ENCODE data around the gene EYA2. TPM values are rescaled to one million over a fixed set of nuclear protein-coding genes. Genes with fewer than 3 reads are reported as not detected.
A peak's percentile ranks its signal among the peaks of the same experiment; 100 is the strongest.

Gene EYA2
- total RNA-seq, 1 donor from 2014 or later, result 1.6 TPM

DNA sequence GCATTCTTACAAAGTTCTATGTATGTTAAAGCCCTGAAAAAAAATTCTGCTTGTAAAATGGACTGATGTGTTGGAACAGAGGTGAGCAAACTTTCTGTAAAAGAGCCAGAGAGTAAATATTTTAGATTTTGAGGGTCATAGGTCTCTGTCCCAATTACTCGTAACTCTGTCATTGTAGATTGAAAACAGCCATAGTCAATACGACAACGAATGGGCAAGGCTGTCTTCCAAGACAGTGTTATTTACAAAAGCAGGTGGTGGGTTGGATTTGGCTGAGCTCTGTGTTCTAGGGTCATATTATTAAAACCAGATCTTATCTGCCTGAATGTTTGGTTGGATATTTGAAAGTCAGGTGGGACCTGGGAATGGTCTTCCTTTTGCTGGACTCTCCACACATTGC is 135.2 kb downstream of the EYA2 start:
- peak; percentile 70 for ATAC-seq

DNA sequence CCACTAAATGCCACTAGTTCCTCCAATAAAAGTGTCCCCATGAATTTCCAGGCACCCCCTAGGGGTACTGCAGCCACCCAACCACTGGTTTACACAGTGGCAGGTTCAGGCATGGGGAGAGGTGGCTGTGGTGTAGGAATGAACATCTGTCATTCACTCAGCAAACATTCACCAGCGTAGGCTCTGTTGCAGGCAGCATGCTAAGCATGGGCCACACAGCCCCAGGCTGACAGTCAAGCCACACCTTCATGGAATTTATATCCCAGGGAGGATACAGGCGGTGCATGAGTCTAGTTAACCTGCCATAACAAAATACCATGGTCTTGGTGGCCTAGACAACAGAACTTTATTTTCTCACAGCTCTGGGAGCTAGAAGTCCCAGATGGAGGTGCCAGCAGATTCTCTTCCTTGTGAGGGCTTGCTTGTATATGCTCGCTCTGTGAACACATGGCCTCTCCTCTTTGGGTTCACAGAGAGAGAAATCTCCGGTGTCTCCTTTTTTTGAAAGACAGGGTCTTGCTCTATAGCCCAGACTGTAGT is 135.7 kb downstream of the EYA2 start:
- DNase-seq (ENCODE audit: low spot score), result no peak
- no peak for ATAC-seq

More for the DNA sequence above, 135.2 kb downstream of the EYA2 start:
- peak; percentile 70 for DNase-seq (ENCODE audit: low spot score)

DNA sequence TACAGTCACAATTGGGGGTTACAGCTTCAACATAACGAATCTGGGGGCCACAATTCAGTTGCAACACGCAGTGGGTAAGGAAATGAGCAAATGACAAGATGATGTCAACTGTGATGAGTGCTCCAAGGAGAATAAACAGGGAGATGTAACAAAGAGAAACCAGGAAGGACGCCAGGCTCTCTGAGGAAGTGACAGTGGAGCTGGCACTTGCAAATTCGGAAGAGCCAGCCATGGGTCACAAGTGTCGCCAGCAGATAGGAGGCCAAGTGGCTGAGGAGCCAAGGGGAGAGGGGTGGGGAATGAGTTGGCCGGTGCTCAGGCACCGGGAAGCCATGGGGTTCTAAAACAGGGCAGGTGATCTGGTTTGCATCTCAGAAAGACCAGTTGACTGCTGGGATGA is 136.4 kb downstream of the EYA2 start:
- no peak for ATAC-seq
- DNase-seq (ENCODE audit: low spot score), result no peak

DNA sequence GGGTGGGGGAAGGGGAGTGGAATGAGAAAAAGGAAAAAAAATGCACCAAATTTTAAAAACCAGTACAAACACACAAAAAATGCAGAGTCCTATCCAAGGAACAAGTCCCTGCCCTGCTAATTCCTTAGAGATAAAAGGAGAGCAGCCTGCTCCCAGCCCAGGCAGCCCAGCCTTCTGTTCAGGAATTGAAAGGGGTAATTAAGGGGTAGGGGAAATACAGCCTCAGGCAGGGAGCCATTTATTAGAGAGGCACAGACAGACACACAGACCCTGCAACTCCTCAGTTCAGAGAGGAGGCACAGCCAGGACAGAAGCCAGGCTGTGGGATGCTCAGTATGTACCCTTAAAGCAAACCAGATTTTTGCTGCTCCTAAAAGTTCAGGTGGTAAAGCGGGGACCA is 137.2 kb downstream of the EYA2 start:
- ATAC-seq, result no peak
- no peak for DNase-seq (ENCODE audit: low spot score)

DNA sequence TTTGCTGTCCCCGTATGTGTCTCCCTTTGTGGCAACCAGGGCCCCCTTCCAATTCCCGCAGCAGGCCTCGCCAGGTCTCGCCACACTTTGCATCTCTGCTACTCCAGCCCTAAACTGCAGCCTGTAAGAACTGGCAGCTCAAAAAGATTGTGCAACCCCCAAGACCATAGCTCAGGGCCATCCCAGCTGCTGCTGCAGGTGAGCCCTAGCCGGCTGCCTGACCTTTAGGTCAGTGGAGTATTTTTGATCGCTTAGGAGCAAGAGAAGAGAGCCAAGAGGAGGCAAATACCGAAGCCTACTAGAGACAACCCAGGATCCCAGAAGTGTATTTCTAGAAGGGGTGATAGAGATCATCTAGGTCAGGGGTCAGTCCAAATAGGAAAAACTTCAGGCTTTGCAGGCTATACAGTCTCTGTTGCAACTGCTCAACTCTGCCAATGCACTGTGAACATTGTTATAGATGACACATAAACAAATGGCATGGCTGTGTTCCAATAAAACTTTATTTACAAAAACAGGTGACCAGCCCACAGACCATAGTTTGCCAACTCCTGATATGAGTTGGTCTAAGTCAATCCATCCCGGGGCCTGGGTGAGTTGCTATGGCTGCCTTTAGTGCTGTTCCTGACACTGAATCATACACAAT is 138.4 kb downstream of the EYA2 start:
- peak; percentile 76 for ATAC-seq
- DNase-seq (ENCODE audit: low spot score), result peak; percentile 92

- no peak for DNase-seq (ENCODE audit: low spot score)
- ATAC-seq, result no peak
Observed at GRCh38 chr20:47033665-47034064, 139.0 kb downstream of the EYA2 start.

- no peak for ATAC-seq
- DNase-seq (ENCODE audit: low spot score), result no peak
Observed at GRCh38 chr20:47035026-47035590, 140.5 kb downstream of the EYA2 start.

- ATAC-seq, result peak; percentile 44
Observed at GRCh38 chr20:47036091-47036870, 141.6 kb downstream of the EYA2 start.

GRCh38 chr20:47038566-47039560 is 144.2 kb downstream of the EYA2 start:
- DNase-seq (ENCODE audit: low spot score) (peak; percentile 85), ATAC-seq (peak; percentile 83)

More at GRCh38 chr20:47036091-47036870, 141.6 kb downstream of the EYA2 start:
- DNase-seq (ENCODE audit: low spot score), result peak; percentile 70

DNA sequence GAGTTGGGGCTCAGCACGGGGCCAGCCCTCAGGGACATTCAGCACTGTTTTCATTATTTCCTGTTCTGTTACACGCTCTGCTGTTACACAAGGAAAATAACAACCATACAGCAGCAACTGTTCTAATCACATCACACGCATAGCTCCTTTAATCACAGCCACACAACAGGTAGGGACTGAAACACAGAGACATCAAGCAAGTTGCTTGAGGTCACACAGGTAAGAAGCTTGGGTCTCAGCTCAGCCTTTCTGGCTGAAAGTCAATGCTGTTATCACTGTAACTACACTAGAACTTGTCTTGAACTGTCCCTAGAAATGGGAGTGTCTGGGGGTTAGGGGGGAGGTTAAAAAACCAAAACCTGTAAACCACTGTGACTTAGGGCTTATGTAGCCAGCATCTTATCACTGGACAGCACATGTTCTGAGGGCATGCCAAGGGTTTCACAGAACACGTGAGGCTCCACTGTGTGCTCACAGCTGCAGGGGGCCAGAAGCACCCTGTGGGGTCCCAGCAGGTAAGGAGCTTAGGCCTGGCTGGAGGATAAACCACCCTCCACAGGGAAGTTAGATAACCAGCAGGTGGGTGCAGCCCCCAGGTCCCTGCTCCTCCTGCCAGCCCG is 146.0 kb downstream of the EYA2 start:
- DNase-seq (ENCODE audit: low spot score) (no peak), ATAC-seq (no peak)

DNA sequence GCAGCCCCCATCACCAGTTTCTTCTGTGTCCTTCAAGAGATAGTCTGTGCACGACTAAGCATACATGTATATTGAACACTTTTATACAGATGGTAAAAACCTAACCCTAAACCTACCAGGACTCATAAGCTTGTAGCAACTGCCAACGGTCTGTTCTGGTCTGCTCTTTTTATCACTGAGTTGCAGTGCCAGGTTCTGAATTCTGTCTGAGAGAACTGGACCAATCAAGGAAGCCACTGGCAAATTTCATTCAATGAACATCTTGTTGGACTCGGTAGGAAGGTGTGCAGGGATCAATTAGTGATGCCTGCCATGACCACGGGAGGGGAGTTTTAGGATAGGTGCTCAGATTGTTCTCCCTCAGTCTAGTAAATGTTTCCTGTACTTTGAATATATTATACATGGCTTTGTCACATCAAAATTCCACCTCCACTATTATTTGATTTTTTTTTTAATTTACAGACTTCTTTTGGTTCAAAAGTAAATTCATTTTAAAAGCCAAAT is 146.8 kb downstream of the EYA2 start:
- DNase-seq (ENCODE audit: low spot score), result no peak
- ATAC-seq, result no peak

GRCh38 chr20:47042464-47042863 is 147.8 kb downstream of the EYA2 start:
- DNase-seq (ENCODE audit: low spot score) (no peak), ATAC-seq (no peak)

GRCh38 chr20:47043086-47043485 is 148.4 kb downstream of the EYA2 start:
- no peak for ATAC-seq
- DNase-seq (ENCODE audit: low spot score), result no peak

- no peak for DNase-seq (ENCODE audit: low spot score)
- ATAC-seq, result no peak
Observed at GRCh38 chr20:47044938-47045337, 150.3 kb downstream of the EYA2 start.

GRCh38 chr20:47048054-47048453 is 153.4 kb downstream of the EYA2 start:
- ATAC-seq, result no peak
- no peak for DNase-seq (ENCODE audit: low spot score)

GRCh38 chr20:47049771-47050170 is 155.1 kb downstream of the EYA2 start:
- ATAC-seq (no peak), DNase-seq (ENCODE audit: low spot score) (no peak)

GRCh38 chr20:47050996-47051395 is 156.4 kb downstream of the EYA2 start:
- ATAC-seq, result no peak
- DNase-seq (ENCODE audit: low spot score), result no peak

DNA sequence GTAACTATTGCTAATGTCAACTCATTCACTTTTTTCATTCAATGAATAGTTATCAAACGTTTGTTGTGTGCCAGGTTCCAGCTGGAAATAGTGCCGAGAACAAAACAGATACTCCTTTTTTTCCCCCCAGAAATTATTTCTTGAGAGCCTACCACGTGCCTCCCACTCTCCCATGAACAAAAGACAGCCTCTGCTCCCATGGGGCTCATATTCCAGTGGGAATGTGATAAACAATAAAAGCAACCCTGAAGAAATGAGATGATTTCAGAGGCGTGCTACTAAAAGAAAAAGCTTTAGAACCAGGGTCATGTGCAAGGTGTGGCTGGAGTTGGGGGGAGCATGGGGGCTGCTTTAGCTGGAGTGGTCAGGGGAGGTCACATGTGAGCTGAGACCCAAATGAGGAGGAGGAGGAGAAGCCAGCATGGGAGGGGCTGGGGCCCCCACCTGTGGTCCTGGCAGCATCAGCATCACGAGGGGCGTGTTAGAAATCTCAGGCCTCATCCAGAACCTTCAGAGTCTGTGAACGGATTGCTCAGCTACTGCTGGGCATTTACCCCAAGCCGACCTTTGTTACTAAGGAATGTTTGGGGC is 157.4 kb downstream of the EYA2 start:
- ATAC-seq, result no peak
- no peak for DNase-seq (ENCODE audit: low spot score)

DNA sequence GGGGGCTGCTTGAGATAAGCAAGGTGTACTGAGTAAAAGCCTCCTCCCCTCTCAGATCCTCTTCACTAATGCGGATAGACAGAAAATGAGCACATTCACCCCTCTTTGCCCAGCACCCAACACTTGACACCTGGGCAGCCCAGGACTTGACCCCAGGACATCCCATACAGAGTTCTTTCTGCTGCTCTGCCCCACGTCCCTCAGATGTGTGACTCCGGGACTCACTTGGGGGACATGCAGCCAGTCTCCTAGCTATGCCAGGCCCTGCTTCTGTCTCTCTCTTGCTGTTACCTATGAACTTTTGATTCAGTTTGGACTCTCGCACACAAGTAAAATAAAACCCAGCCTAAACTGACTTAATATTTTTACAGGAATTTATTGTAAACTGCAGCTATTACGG is 159.9 kb downstream of the EYA2 start:
- DNase-seq (ENCODE audit: low spot score) (no peak), ATAC-seq (no peak)

GRCh38 chr20:47054945-47055344 is 160.3 kb downstream of the EYA2 start:
- DNase-seq (ENCODE audit: low spot score), result no peak
- no peak for ATAC-seq
